Activated CD4-positive, alpha-beta T cell treated with anti-CD3 and anti-CD28 coated beads, Interleukin-2, amount 50 U/mL, for 4 hours (primary cell): ENCODE data around the gene UNC13C.

Experiments used
- DNase-seq, 2 experiments: peaks; one replicate each; pipeline ENCODE4 v3.0.0-alpha.2; 2020

Gene UNC13C

DNA sequence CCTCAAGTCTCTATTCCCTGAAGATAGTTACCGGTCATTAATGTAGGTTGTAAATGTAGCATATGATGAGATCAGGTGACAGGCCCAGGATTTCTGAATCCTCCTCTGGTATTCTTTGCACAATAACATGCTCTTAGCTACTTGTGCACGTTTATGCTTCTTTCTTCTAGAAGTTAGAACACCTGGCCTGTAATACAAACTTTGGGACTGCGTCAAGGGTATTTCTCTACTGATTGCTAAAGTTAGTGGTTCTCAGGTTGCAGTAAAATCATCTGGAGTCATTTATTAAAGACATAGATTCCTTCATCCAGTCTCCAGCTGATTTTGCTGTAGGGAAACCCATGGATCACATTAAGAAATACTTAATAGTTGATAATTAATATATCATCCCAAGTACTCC is 48.0 kb downstream of the UNC13C start:
- no peak for DNase-seq

DNA sequence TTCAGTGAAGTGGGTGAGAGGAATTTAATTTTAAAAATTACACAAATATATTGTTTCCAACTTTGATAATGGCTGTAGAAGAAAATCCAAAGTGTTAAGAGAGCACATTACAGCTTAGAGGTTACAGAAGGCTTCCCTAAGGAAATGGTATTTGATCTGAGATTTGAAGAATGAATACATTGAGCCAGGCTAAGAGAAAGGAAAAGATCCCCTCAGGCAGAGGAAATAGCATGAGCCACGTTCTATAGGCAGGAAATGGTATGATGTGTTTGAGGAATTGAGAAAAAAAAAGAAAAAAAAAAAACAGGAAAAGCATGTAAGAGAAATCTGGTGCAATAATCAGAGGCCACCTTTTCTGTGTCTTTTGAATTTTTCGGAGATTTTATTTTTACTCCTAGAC is 48.6 kb downstream of the UNC13C start:
- no peak for DNase-seq

GRCh38 chr15:54029081-54029480 is 50.8 kb downstream of the UNC13C start:
- no peak for DNase-seq

GRCh38 chr15:54032066-54032465 is 53.8 kb downstream of the UNC13C start:
- no peak for DNase-seq

DNA sequence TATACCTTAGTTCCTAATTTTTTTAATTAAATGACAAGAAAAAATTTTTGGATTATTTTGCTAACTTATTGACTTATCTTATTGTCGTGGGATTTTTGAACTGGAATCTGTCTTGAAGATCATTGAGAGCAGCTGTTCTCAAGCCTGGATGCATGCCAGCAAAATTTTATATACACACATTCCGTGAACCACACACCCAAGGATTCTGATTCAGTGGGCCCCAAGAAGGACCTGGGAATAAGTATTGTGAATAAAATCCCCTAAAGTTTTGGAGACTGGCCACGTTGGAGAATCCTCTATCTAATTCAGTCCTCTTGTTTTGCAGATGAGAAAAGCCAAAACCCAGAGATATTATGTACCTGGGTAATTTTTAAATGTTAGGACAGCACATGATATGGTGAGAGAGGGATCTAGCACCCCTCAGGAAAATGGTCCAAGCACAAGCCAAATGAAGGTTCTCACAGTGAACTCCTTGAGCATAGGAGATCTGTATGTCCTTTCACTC is 55.2 kb downstream of the UNC13C start:
- DNase-seq = no peak

DNA sequence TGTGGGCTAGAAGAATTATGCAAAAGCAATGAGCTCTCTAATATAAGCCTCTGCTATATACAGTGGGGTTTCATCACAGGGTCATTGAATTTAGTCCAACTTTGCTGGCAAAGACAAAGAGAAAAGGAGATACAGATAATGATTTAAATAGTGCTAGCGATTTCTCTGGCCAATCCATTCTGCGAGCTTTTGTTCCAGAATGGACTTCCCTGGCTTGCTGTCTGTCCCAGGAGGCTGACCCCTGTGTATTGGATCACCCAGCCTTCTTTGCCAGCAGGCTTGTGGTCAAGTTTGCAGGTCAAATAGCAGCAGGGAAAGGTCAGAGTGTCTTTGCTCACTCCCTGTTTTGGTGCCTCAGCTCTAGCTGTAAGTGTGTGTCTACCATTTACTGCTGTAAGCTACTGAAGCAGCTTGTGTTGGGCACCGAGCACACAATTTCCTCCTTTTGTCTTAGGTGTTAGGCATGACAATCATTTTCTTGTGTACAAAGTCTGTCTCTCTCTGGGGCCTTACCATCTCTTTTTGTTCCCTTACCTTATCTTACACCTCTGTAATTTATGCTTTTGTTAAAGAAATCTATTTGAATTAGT is 55.7 kb downstream of the UNC13C start:
- no peak for DNase-seq

DNA sequence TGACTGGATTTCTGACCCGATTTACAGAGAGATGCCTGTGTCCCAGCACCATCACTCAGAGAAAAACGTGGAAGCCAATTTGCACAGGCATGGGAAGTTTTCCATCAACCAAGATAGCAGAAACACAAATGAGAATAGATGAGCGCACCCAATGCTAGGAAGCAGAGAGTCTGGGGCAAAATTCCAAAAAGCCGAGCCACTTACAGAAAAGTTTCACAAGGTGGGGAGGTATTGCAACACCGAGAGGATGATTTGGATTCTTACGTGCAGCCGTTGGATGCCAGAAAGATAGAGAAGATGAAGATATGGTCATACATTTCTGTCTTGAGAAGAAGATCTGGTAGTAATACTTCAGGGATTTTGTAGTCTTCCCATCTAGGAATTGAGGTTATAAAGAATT is 57.4 kb downstream of the UNC13C start:
- no peak for DNase-seq

GRCh38 chr15:54045397-54045796 is 67.2 kb downstream of the UNC13C start:
- no peak for DNase-seq

DNA sequence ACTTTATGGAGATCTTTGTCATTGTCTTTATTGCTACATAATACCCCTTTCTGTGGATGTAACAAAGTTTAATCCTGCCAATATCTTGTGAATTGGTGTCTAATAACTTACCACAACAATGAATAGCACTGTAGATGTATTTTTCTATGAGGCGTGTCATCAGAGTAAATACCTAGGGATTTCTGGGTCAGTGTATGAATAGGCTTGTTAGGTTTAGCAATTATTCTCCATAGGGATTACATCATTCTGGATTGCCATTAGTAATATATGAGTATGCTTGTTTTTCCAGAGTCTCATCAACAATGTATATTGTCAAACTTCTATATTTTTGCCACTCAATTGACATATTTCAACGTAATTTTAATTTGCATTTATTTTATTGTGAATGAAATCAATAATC is 67.9 kb downstream of the UNC13C start:
- no peak for DNase-seq

GRCh38 chr15:54064365-54064764 is 86.1 kb downstream of the UNC13C start:
- no peak for DNase-seq

DNA sequence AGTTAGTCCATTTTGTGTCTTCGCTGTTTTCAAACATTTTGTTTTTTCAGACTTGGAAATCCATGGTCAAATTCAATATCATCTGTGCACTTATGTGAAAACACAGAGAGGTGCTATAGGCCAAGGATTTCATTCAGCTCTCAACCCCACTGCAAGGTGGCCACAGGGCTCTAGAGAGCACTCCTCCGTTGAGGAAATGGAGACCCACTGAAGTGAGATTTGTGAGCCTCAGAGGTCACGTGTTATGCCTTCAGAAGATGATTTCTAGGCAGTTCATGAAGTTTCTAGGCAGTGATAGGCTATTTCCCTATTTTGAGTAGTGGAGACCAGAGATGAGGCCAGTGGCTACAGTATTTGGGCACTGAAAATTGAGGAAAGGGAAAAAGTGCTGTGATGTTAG is 88.2 kb downstream of the UNC13C start:
- DNase-seq = no peak

- DNase-seq = no peak
Observed at GRCh38 chr15:54082836-54083492, 104.7 kb downstream of the UNC13C start.

- DNase-seq = no peak
Observed at GRCh38 chr15:54083501-54083900, 105.3 kb downstream of the UNC13C start.

- no peak for DNase-seq
Observed at GRCh38 chr15:54083991-54084390, 105.8 kb downstream of the UNC13C start.

DNA sequence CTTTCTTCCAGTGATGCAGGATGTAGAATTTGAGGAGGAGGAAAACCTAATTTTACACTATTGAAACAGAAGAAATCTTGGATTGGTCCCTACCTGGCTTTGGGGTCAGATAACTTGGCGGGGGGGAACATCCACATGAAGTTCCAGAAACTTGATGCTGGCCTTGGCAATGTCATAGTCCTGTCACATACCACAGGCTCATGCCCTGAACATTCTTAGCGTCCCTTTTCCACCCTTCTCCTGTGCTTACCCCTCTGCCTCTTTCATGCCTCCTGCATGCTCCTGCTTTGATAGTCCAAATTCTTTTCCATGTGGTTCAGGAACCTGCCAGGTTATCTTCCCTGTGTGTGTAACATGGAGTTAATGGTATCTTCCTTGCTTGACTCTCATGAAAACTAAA is 110.6 kb downstream of the UNC13C start:
- DNase-seq = no peak

DNA sequence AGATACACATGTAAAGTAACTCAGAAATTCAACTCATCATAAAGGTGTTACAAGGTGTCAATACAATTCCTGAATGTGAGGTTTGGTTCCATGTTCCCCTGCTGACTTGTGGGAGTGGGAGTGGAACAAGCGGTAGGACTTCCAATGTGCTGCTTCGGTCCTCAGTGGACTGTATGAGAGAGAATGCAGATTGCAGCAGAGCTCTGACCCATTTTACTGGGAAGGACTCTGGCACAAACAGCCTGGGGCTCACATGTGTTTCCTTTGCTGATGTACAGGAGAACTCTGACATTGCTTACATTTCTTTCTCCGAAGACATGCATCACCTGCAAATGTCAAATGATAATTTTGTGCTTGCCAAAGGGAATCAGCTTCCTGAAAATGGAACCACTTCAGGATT is 111.5 kb downstream of the UNC13C start:
- no peak for DNase-seq

GRCh38 chr15:54091651-54092050 is 113.4 kb downstream of the UNC13C start:
- DNase-seq = no peak

DNA sequence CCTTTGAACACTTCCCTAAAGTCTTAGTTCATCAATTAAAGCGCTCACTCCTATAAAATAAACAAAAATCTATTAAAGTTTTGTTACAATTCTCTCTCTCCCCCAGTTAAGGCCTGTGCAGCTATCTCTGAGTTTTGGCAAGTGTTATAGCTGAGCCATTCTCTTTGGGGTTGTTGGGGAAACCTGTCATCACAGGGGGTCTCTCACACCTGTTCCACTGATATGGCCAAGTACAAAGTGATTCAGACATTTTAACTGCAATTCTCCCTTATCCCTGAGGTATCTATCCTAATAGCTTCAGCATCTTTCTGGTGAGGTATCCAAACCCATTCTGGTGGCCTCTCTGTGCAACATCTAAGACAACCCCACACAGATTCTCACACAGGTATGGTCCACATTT is 116.4 kb downstream of the UNC13C start:
- no peak for DNase-seq

DNA sequence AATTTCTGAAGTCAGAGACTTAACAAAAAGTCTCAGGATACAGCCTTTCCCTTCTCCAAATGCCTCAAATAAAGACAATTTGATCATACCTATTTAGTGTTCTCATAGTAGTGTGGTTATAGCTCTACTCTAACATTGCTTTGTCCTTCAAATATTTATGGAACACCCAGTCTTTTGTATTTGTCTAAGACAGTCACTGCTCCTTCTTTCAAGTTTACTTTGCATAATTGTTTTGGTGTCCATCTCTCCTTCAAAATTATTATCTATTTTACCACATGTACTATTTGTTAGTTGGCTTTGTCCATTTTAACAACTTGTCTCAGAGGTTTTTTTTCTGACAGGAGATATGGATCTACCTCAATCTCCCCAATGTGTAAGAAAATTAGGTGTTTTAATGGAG is 118.8 kb downstream of the UNC13C start:
- no peak for DNase-seq

- DNase-seq = no peak
Observed at GRCh38 chr15:54099010-54099409, 120.8 kb downstream of the UNC13C start.

- DNase-seq = no peak
Observed at GRCh38 chr15:54101664-54102270, 123.5 kb downstream of the UNC13C start.

DNA sequence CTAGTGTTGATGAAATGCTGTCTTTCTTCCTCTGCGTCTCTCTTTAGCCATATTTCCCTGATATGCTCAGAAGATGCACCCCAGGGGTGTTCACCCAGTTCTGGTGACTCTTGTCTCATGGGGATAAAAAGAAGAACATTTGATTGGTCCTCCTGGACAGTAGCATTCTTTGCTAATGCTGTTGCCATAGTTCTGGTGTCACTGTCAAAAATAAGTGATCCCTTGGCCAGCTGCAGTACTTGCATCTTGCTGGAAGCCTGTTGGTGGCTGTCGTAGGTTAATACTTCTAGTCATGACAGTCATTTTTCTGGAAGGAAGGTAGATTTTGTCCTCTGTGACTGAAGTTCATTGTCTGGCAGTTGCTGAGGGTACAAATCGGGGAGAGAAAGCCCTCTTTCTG is 124.5 kb downstream of the UNC13C start:
- no peak for DNase-seq

GRCh38 chr15:54109014-54109413 is 130.8 kb downstream of the UNC13C start:
- no peak for DNase-seq

DNA sequence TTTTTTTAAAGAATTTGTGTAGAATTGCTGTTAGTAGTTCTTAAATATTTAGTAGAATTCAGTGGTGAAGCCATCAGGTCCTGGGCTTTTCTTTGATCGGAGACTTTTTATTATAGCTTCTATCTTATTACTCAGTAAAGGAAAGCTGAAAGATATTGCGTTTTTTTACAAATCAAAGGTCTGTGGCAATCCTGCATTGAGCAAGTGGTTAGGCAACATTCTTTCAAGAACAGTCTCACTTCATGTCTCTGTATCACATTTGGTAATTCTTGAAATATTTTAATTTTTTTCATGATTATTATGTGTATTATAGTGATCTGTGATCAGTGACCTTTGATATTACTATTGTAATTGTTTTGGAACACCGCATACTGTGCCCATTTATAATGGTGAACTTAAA is 140.8 kb downstream of the UNC13C start:
- DNase-seq = no peak
